ENCODE data around the gene DSCAM.
"Not testable (repeated sequence)": the region's sequence is repeated elsewhere in the genome, so short reads cannot be mapped to it uniquely, and the experiment has no call there.

DNA sequence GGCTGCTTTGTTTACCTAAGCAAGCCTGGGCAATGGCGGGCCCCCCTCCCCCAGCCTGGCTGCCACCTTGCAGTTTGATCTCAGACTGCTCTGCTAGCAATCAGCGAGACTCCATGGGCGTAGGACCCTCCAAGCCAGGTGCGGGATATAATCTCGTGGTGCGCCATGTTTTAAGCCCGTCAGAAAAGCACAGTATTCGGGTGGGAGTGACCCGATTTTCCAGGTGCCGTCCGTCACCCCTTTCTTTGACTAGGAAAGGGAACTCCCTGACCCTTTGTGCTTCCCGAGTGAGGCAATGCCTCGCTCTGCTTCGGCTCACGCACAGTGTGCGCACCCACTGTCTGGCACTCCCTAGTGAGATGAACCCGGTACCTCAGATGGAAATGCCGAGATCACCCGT is 818.6 kb downstream of the DSCAM start:
- TF ChIP-seq, protein P1, sequence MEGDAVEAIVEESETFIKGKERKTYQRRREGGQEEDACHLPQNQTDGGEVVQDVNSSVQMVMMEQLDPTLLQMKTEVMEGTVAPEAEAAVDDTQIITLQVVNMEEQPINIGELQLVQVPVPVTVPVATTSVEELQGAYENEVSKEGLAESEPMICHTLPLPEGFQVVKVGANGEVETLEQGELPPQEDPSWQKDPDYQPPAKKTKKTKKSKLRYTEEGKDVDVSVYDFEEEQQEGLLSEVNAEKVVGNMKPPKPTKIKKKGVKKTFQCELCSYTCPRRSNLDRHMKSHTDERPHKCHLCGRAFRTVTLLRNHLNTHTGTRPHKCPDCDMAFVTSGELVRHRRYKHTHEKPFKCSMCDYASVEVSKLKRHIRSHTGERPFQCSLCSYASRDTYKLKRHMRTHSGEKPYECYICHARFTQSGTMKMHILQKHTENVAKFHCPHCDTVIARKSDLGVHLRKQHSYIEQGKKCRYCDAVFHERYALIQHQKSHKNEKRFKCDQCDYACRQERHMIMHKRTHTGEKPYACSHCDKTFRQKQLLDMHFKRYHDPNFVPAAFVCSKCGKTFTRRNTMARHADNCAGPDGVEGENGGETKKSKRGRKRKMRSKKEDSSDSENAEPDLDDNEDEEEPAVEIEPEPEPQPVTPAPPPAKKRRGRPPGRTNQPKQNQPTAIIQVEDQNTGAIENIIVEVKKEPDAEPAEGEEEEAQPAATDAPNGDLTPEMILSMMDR (IDR thresholded peaks at IDR 0.05), result not testable (repeated sequence)
- not testable (repeated sequence) for TF ChIP-seq POLR2A (IDR thresholded peaks at IDR 0.05)
